HCT116 (cell line): ENCODE measurements around the gene CALD1. TPM values are rescaled to one million over a fixed set of nuclear protein-coding genes. Genes with fewer than 3 reads are reported as not detected.

Experiments used
- ATAC-seq: fragments of 200-7000 bp; cut with Tn5 transposase; 2 replicates; pipeline ENCODE4 v1.9.1; 2020; ENCODE audit warnings: mild to moderate bottlenecking, moderate library complexity
- BruUV-seq: library from RNA; stranded (reverse); fragments of 400-500 nt; replicated peaks from 2 replicates; lab custom pipeline; 2021; lab: Mats Ljungman, UMichigan
- CTCF ChIA-PET: fragments of 300-600 bp; sonication (Branson Sonifier 250); formaldehyde crosslinking; loops from one replicate; lab custom pipeline; 2021; ENCODE audit warnings: antibody characterized with exemption; lab: Charles Lee
- POLR2A ChIA-PET: fragments of 300-600, 350-600 bp; sonication (Branson Sonifier 250); formaldehyde crosslinking; loops from one replicate; lab custom pipeline; 2021; ENCODE audit warnings: antibody characterized with exemption; lab: Charles Lee
- RAD21 ChIA-PET, 2 experiments: fragments of 300-600 bp; sonication (Branson Sonifier 250); formaldehyde crosslinking; loops; one replicate each; lab custom pipeline; 2023; ENCODE audit warnings: low total read pairs in 2 of 2; ENCODE audit not compliant: uncharacterized antibody in 2 of 2, unreplicated experiment in 2 of 2, low non-redundant PET in 1 of 2; lab: Charles Lee
- DNase-seq: peaks from one replicate; pipeline ENCODE4 v3.0.0-alpha.2; 2010; ENCODE audit warnings: low read depth, low spot score
- H2AFZ ChIP-seq: fragments of 200-600 bp; shearing (Covaris generic), sonication (generic); 2 replicates; pipeline ENCODE4 v1.6.1; 2017; ENCODE audit warnings: low read depth, mixed run types, mixed read lengths, antibody characterized with exemption, low read length; ENCODE audit not compliant: poor library complexity, severe bottlenecking
- H3K27ac ChIP-seq: 2 replicates; pipeline ENCODE4 v1.5.1; 2012; ENCODE audit warnings: low read depth, low read length
- H3K27me3 ChIP-seq: fragments of 200-600 bp; sonication (generic); 2 replicates; pipeline ENCODE4 v1.6.1; 2016; ENCODE audit warnings: mixed run types, low read length, mixed read lengths; ENCODE audit not compliant: insufficient read depth
- H3K36me3 ChIP-seq, 2 experiments: fragments of 200-500 bp in 1 of 2; fragments of 200-600 bp in 1 of 2; sonication (Bioruptor generic) in 1 of 2; sonication (generic) in 1 of 2; 2 replicates each; pipeline versions ENCODE4 v1.5.1 to v1.6.1; 2014 to 2016; ENCODE audit warnings: low read length in 2 of 2, inconsistent platforms in 1 of 2, mixed read lengths in 1 of 2, mixed run types in 1 of 2; ENCODE audit not compliant: insufficient read depth in 2 of 2, control insufficient read depth in 1 of 2
- H3K4me1 ChIP-seq, 2 experiments: fragments of 200-600 bp in 1 of 2; sonication (generic) in 1 of 2; 2 replicates each; pipeline versions ENCODE4 v1.5.1 to v1.6.1; 2012 to 2017; ENCODE audit warnings: low read length in 2 of 2, inconsistent platforms in 1 of 2, mild to moderate bottlenecking in 1 of 2, mixed read lengths in 1 of 2, mixed run types in 1 of 2, moderate library complexity in 1 of 2; ENCODE audit not compliant: insufficient read depth in 2 of 2, control insufficient read depth in 1 of 2
- H3K4me2 ChIP-seq: fragments of 200-600 bp; sonication (generic); 2 replicates; pipeline ENCODE4 v1.6.1; 2017; ENCODE audit warnings: mixed run types, low read length, mixed read lengths
- H3K4me3 ChIP-seq, 2 experiments: fragments of 200-600 bp in 1 of 2; sonication (generic) in 1 of 2; replicated peaks in 1 of 2; 2 replicates each; pipeline ENCODE4 v1.5.1; 2011 to 2016; ENCODE audit warnings: low read length in 2 of 2, control low read depth in 1 of 2, low read depth in 1 of 2, mild to moderate bottlenecking in 1 of 2, mixed read lengths in 1 of 2, mixed run types in 1 of 2
- H3K79me2 ChIP-seq: fragments of 200-600 bp; sonication (generic); 2 replicates; pipeline ENCODE4 v1.6.1; 2017; ENCODE audit warnings: mild to moderate bottlenecking, mixed run types, low read length, moderate library complexity, mixed read lengths; ENCODE audit not compliant: insufficient read depth
- H3K9ac ChIP-seq: fragments of 200-600 bp; sonication (generic); 2 replicates; pipeline ENCODE4 v1.6.1; 2016; ENCODE audit warnings: low read length, mixed read lengths
- H3K9me2 ChIP-seq: fragments of 200-600 bp; sonication (generic), shearing (Covaris generic); 2 replicates; pipeline ENCODE4 v1.6.1; 2017; ENCODE audit warnings: mixed run types, mild to moderate bottlenecking, moderate library complexity; ENCODE audit not compliant: insufficient read depth
- H3K9me3 ChIP-seq, 2 experiments: fragments of 200-500 bp in 1 of 2; fragments of 200-600 bp in 1 of 2; sonication (Bioruptor generic) in 1 of 2; sonication (generic) in 1 of 2; 2 replicates each; pipeline ENCODE4 v1.6.1; 2014 to 2017; ENCODE audit warnings: low read length in 2 of 2, mixed read lengths in 2 of 2, inconsistent platforms in 1 of 2, low read depth in 1 of 2, mild to moderate bottlenecking in 1 of 2, mixed run types in 1 of 2, moderate library complexity in 1 of 2; ENCODE audit not compliant: control insufficient read depth in 1 of 2, insufficient read depth in 1 of 2
- H4K20me1 ChIP-seq: fragments of 200-600 bp; sonication (generic), shearing (Covaris generic); 2 replicates; pipeline ENCODE4 v1.6.1; 2017; ENCODE audit warnings: mixed run types, mild to moderate bottlenecking, moderate library complexity; ENCODE audit not compliant: insufficient read depth
- CBX3 ChIP-seq: IDR thresholded peaks from 2 replicates; pipeline ENCODE4 v1.6.1; 2012; ENCODE audit warnings: low read depth
- CEBPB ChIP-seq: IDR thresholded peaks from 2 replicates; pipeline ENCODE4 v1.6.1; 2012; ENCODE audit warnings: low read depth
- EGR1 ChIP-seq: IDR thresholded peaks from 2 replicates; pipeline ENCODE4 v1.6.1; 2012; ENCODE audit warnings: low read depth
- ELF1 ChIP-seq: IDR thresholded peaks from 2 replicates; pipeline ENCODE4 v1.6.1; 2012; ENCODE audit warnings: low read depth, borderline replicate concordance
- EZH2phosphoT487 ChIP-seq: fragments of 200-600 bp; IDR thresholded peaks from 2 replicates; pipeline ENCODE4 v1.6.1; 2018; ENCODE audit warnings: antibody characterized with exemption, borderline replicate concordance
- FOSL1 ChIP-seq: IDR thresholded peaks from 2 replicates; pipeline ENCODE4 v1.6.1; 2012; ENCODE audit warnings: low read depth
- JUND ChIP-seq: IDR thresholded peaks from 2 replicates; pipeline ENCODE4 v1.6.1; 2012
- POLR2A ChIP-seq: IDR thresholded peaks from 2 replicates; pipeline ENCODE4 v1.7.0; 2011; ENCODE audit warnings: borderline replicate concordance; ENCODE audit not compliant: insufficient read depth, insufficient read length; ENCODE audit errors: extremely low read depth
- POLR2AphosphoS5 ChIP-seq: IDR thresholded peaks from 2 replicates; pipeline ENCODE4 v1.6.1; 2011; ENCODE audit warnings: mild to moderate bottlenecking, low read depth, low read length, moderate library complexity
- REST ChIP-seq: IDR thresholded peaks from 2 replicates; pipeline ENCODE4 v1.6.1; 2012; ENCODE audit warnings: low read depth
- SIN3A ChIP-seq: IDR thresholded peaks from 2 replicates; pipeline ENCODE4 v1.6.1; 2012; ENCODE audit warnings: low read depth
- SRF ChIP-seq: IDR thresholded peaks from 2 replicates; pipeline ENCODE4 v1.6.1; 2012; ENCODE audit warnings: low read depth
- TCF7L2 ChIP-seq: IDR thresholded peaks from 2 replicates; pipeline ENCODE4 v1.7.0; 2011; ENCODE audit warnings: borderline replicate concordance, inconsistent platforms; ENCODE audit not compliant: insufficient read depth, insufficient read length; ENCODE audit errors: extremely low read depth
- ZBTB33 ChIP-seq: IDR thresholded peaks from 2 replicates; pipeline ENCODE4 v1.6.1; 2011; ENCODE audit warnings: mild to moderate bottlenecking, low read length, moderate library complexity; ENCODE audit not compliant: insufficient replicate concordance; ENCODE audit errors: extremely low read depth
- ZFX ChIP-seq: fragments of 450-650 bp; IDR thresholded peaks from 2 replicates; pipeline ENCODE4 v1.6.1; 2017
- ZNF274 ChIP-seq: fragments of 200-500 bp; sonication (Bioruptor generic); IDR thresholded peaks from 2 replicates; pipeline ENCODE4 v1.6.1; 2014; ENCODE audit warnings: mild to moderate bottlenecking, low read depth, low read length, inconsistent platforms
- intact Hi-C: fragments of 100-400 bp; cut with micrococcal nuclease; formaldehyde crosslinking; loops from 2 replicates; pipeline ENCODE4 v1.10.0; 2022
- total RNA-seq: library from RNA; stranded (reverse); gene quantifications from one replicate; pipeline ENCODE4 v1.2.1, GENCODE V29; 2021; ENCODE audit not compliant: unreplicated experiment
- TF ChIP-seq, protein P1 (sequence below), 3 experiments: fragments of 200-600 bp in 1 of 3; sonication (generic) in 1 of 3; IDR thresholded peaks in 2 of 3; conservative IDR thresholded peaks in 1 of 3; 2 replicates each; pipeline ENCODE4 v1.5.1; 2012 to 2017; ENCODE audit warnings: low read depth in 2 of 3, low read length in 2 of 3, antibody characterized with exemption in 1 of 3, borderline replicate concordance in 1 of 3, control low read depth in 1 of 3, mild to moderate bottlenecking in 1 of 3, mixed read lengths in 1 of 3, mixed run types in 1 of 3, moderate library complexity in 1 of 3; ENCODE audit not compliant: insufficient read depth in 1 of 3
- TF ChIP-seq, protein P2 (sequence below): IDR thresholded peaks from 2 replicates; pipeline ENCODE4 v1.6.1; 2012

CALD1 gene
- total RNA-seq, 1 experiment from 2014 or later: 66.8 TPM

DNA sequence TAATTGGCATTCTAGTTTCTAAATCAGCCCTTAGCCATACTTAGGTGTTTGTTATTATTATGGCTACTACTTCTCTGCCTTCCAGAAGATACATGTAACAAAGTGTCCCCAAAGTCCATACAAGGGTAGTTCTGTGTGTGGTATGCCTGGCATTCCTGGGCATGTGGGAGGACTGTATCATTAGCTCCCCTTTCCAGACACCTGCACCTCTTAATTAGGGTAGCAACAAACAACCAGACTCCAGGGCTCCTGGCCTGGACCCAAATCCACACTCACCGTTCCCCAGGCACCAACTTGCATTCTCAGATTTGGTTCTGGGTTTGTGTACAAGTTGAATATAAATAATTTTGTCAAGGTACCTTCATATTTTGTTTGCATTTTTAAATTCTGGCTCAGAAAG is 15.5 kb upstream of the CALD1 start:
- no TSS peak for BruUV-seq

More for the DNA sequence above, 15.5 kb upstream of the CALD1 start:
- POLR2A ChIA-PET: no interaction called here
- Histone ChIP-seq H3K9ac (no peak overlapping the region), H3K27me3 (no peaks in the 10 kb centered on the region), H3K27ac (no peak overlapping the region), H3K9me2 (no peaks in the 10 kb centered on the region; the same call in 1 of the 2 replicates), H4K20me1 (no peaks in the 10 kb centered on the region), H3K79me2 (no peaks in the 10 kb centered on the region), H3K9me3 (no peaks in the 10 kb centered on the region), H3K36me3 (no peaks in the 10 kb centered on the region), H2AFZ (no peak overlapping the region), H3K4me2 (no peak overlapping the region), H3K4me3 (no peak overlapping the region), H3K4me1 (no peaks in the 10 kb centered on the region)
- no peak for ATAC-seq
- intact Hi-C loops: no loop called here
- no peak for TF ChIP-seq EZH2phosphoT487
- TF ChIP-seq ZBTB33: no peak
- no peak for TF ChIP-seq FOSL1
- TF ChIP-seq JUND: no peak
- no peak for TF ChIP-seq POLR2AphosphoS5
- TF ChIP-seq ZFX: no peak
- no peak for TF ChIP-seq SRF
- no peak for TF ChIP-seq REST
- no peak for TF ChIP-seq CBX3
- TF ChIP-seq ELF1: no peak
- TF ChIP-seq SIN3A: no peak
- TF ChIP-seq CEBPB: no peak
- TF ChIP-seq TCF7L2: no peak
- TF ChIP-seq EGR1: no peak
- TF ChIP-seq POLR2A: no peak
- TF ChIP-seq, protein P1, sequence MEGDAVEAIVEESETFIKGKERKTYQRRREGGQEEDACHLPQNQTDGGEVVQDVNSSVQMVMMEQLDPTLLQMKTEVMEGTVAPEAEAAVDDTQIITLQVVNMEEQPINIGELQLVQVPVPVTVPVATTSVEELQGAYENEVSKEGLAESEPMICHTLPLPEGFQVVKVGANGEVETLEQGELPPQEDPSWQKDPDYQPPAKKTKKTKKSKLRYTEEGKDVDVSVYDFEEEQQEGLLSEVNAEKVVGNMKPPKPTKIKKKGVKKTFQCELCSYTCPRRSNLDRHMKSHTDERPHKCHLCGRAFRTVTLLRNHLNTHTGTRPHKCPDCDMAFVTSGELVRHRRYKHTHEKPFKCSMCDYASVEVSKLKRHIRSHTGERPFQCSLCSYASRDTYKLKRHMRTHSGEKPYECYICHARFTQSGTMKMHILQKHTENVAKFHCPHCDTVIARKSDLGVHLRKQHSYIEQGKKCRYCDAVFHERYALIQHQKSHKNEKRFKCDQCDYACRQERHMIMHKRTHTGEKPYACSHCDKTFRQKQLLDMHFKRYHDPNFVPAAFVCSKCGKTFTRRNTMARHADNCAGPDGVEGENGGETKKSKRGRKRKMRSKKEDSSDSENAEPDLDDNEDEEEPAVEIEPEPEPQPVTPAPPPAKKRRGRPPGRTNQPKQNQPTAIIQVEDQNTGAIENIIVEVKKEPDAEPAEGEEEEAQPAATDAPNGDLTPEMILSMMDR (IDR thresholded peaks at IDR 0.05 in 2 of 3, conservative IDR thresholded peaks at IDR 0.05 in 1 of 3; ENCODE audit: borderline replicate concordance in 1 of 3, insufficient read depth in 1 of 3, low read depth in 2 of 3, low read length in 2 of 3): no peak
- TF ChIP-seq, protein P2, sequence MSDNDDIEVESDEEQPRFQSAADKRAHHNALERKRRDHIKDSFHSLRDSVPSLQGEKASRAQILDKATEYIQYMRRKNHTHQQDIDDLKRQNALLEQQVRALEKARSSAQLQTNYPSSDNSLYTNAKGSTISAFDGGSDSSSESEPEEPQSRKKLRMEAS: no peak
- TF ChIP-seq ZNF274: no peak
- DNase-seq: no peak
- RAD21 ChIA-PET: no interaction called here
- CTCF ChIA-PET: no interaction called here
